Bronchial epithelial cell (primary cell): Measurements from ENCODE around the gene SLC22A14. TPM values are rescaled to one million over a fixed set of nuclear protein-coding genes. Genes with fewer than 3 reads are reported as not detected.
A peak's percentile ranks its signal among the peaks of the same experiment; 100 is the strongest.

Experiments
- DNase-seq: peaks from one replicate; pipeline ENCODE4 v3.0.0-alpha.2; 2010; ENCODE audit warnings: low read depth
- FAIRE-seq: peaks from 2 replicates; lab custom pipeline; 2011; peaks lifted over from hg19 to GRCh38; lab: Jason Lieb, UNC
- H3K27me3 ChIP-seq: 2 replicates; pipeline ENCODE4 v1.5.1; 2011; ENCODE audit warnings: low read length; ENCODE audit not compliant: control insufficient read depth, insufficient read depth
- H3K36me3 ChIP-seq: 2 replicates; pipeline ENCODE4 v1.5.1; 2011; ENCODE audit warnings: low read length; ENCODE audit not compliant: control insufficient read depth, insufficient read depth
- H3K4me3 ChIP-seq: 2 replicates; pipeline ENCODE4 v1.5.1; 2011; ENCODE audit warnings: mild to moderate bottlenecking, low read depth, low read length, control low read depth
- CTCF ChIP-seq: IDR thresholded peaks from 2 replicates; pipeline ENCODE4 v1.5.1; 2011; ENCODE audit warnings: mild to moderate bottlenecking, moderate library complexity, low read length, control low read depth, inconsistent platforms; ENCODE audit not compliant: insufficient read depth, severe bottlenecking
- total RNA-seq: library from RNA; depleted of rRNA; stranded (reverse); fragments of >200 nt; gene quantifications from 2 replicates; pipeline ENCODE4 v1.2.1, GENCODE V29; 2014

SLC22A14 gene
- total RNA-seq, 1 donor from 2014 or later: 0.26 TPM

GRCh38 chr3:38247366-38248035 lies 34.6 kb upstream of the SLC22A14 start:
- peaks cover 16% of the 10 kb centered on the region for H3K36me3 ChIP-seq
- peak; percentile 38 for TF ChIP-seq CTCF
- H3K4me3 ChIP-seq: no peak overlapping the region
- H3K27me3 ChIP-seq: no peaks in the 10 kb centered on the region
- FAIRE-seq (peak; percentile 80), DNase-seq (peak; percentile 93)

- no peak for TF ChIP-seq CTCF
- DNase-seq (no peak), FAIRE-seq (no peak)
- peaks cover 28% of the 10 kb centered on the region for H3K36me3 ChIP-seq
- no peaks in the 10 kb centered on the region for H3K27me3 ChIP-seq
- no peak overlapping the region for H3K4me3 ChIP-seq
Observed at GRCh38 chr3:38250198-38250597, 31.9 kb upstream of the SLC22A14 start.

GRCh38 chr3:38251197-38251596 lies 30.9 kb upstream of the SLC22A14 start:
- no peak for DNase-seq
- FAIRE-seq: no peak
- Histone ChIP-seq H3K27me3 (no peaks in the 10 kb centered on the region), H3K36me3 (peaks cover 28% of the 10 kb centered on the region), H3K4me3 (no peak overlapping the region)
- TF ChIP-seq CTCF: no peak

GRCh38 chr3:38253704-38254103 lies 28.4 kb upstream of the SLC22A14 start:
- DNase-seq (no peak), FAIRE-seq (no peak)
- no peaks in the 10 kb centered on the region for H3K27me3 ChIP-seq
- TF ChIP-seq CTCF: no peak
- H3K36me3 ChIP-seq: peaks cover 28% of the 10 kb centered on the region
- H3K4me3 ChIP-seq: no peak overlapping the region

- Histone ChIP-seq H3K27me3 (no peaks in the 10 kb centered on the region), H3K36me3 (peaks cover 23% of the 10 kb centered on the region), H3K4me3 (no peak overlapping the region)
- no peak for FAIRE-seq
- DNase-seq: no peak
- no peak for TF ChIP-seq CTCF
Observed at GRCh38 chr3:38254872-38255271, 27.2 kb upstream of the SLC22A14 start.

- FAIRE-seq (no peak), DNase-seq (no peak)
- peaks cover 23% of the 10 kb centered on the region for H3K36me3 ChIP-seq
- no peak overlapping the region for H3K4me3 ChIP-seq
- no peaks in the 10 kb centered on the region for H3K27me3 ChIP-seq
- TF ChIP-seq CTCF: no peak
Observed at GRCh38 chr3:38255627-38256026, 26.5 kb upstream of the SLC22A14 start.
